ENCODE measurements around the gene SH3RF3.

The SH3RF3 gene

DNA sequence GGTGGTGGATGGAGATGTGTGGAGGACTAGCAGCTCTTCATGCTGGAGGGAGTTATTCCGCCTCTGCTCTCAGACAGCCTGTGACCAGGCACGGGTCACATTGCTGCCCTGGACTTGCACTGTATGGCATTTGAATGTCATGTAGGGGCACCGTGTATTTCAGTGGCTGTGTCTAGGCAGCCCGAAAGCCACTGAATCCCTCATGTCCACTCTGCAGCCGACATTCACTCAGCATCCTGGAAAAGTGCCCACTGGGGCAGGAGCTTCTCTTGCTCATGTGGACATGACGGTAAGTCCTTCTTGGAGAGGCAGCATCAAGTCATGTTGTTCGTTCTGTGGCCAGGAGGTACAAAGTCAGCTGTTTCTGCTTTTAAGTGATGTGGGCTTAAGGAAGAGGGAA, 127.9 kb downstream of the SH3RF3 start:
- TF ChIP-seq CTCF (IDR thresholded peaks at IDR 0.05; ENCODE audit: insufficient read depth, low read depth, low read length, missing control alignments), result no peak
- no peak for DNase-seq (ENCODE audit: low read depth)
- H3K4me3 ChIP-seq (ENCODE audit: low read depth, low read length), result no peak overlapping the region

DNA sequence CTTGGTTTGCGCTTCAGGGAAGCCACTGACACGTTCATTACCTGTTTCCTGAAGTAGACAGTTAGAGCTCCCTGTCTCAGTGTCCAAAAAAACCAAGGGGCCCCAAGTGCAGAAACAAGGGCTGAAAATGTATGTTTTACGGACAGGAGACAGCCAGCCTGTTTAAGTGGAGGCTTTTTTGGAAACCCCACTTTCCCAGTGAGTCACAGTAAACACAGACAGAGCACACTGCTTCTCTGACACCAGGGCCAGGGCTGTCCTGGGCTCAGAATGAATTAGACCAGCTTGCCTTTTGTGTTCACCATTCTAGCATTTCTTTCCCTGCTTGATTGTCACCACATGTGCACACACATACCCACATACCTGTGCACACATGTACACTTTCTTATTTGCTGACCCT, 128.6 kb downstream of the SH3RF3 start:
- DNase-seq (ENCODE audit: low read depth), result no peak
- no peak overlapping the region for H3K4me3 ChIP-seq (ENCODE audit: low read depth, low read length)
- no peak for TF ChIP-seq CTCF (IDR thresholded peaks at IDR 0.05; ENCODE audit: insufficient read depth, low read depth, low read length, missing control alignments)

DNA sequence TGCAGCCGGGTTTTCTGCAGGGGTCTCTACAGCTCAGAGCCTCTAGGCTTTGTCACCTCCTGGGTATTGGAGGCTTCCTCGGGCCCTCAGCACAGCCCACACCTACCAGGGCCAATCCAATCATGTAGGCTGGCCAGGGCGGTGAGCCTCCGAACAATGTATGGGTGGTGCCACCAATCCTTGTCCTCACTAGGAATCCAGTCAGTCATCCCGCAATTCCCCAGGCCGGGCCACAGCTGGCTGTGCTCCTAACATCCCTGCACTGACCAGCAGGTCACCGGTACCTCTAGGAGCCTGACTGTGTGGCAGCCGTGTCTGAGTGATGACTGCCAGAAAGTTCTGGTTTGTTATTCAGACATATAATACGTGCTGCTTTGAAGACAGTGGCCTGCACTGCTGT, 129.4 kb downstream of the SH3RF3 start:
- TF ChIP-seq CTCF (IDR thresholded peaks at IDR 0.05; ENCODE audit: insufficient read depth, low read depth, low read length, missing control alignments), result no peak
- H3K4me3 ChIP-seq (ENCODE audit: low read depth, low read length), result no peak overlapping the region
- no peak for DNase-seq (ENCODE audit: low read depth)

GRCh38 chr2:109258905-109259540, 130.0 kb downstream of the SH3RF3 start:
- DNase-seq (ENCODE audit: low read depth), result no peak
- no peak overlapping the region for H3K4me3 ChIP-seq (ENCODE audit: low read depth, low read length)
- no peak for TF ChIP-seq CTCF (IDR thresholded peaks at IDR 0.05; ENCODE audit: insufficient read depth, low read depth, low read length, missing control alignments)

GRCh38 chr2:109259671-109260070, 130.7 kb downstream of the SH3RF3 start:
- no peak for DNase-seq (ENCODE audit: low read depth)
- TF ChIP-seq CTCF (IDR thresholded peaks at IDR 0.05; ENCODE audit: insufficient read depth, low read depth, low read length, missing control alignments), result no peak
- H3K4me3 ChIP-seq (ENCODE audit: low read depth, low read length), result no peak overlapping the region

DNA sequence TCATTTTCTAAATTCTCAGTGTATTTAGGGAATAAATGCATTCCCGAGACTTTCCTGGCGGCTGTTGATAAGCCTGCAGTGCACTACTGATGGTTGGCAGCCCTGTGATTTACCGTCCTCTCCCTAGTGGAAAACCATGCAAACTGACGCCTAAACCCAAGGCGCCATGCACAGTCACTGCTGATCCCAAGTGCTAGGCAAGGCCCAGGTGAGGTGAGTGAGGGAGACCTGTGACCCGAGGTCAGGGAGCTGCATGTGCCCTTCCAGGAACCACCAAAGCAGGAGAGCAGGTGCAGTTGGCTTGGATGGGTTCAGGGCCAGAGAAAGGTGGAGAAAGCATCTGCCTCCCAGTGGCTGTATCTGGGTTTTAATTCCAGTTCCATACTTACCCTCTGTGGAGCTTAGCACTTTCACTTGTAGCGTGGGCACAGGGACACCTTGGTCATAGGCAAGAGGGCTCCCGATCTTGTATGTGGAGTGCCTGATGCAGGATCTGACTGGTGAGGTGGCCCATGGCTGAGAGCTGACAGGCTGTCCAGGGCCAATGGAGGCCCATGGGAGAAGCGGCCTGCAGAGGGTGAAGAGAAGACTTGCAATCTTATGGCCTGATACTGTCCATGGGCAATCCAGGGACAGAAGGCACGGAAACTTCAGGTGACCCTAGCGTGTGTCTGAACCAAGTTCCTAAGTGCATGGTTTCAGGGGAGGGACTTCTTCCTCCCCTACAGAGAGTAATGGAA, 131.3 kb downstream of the SH3RF3 start:
- H3K4me3 ChIP-seq (ENCODE audit: low read depth, low read length), result no peak overlapping the region
- no peak for DNase-seq (ENCODE audit: low read depth)

More for the DNA sequence above, 131.3 kb downstream of the SH3RF3 start:
- TF ChIP-seq CTCF (IDR thresholded peaks at IDR 0.05; ENCODE audit: insufficient read depth, low read depth, low read length, missing control alignments), result no peak
